PC-9 (cell line): ENCODE measurements around the gene C11orf65.

Experiments
- EZH2 ChIP-seq: fragments of 200-600 bp; sonication (generic); IDR thresholded peaks from 2 replicates; pipeline ENCODE4 v1.8.0; 2017; ENCODE audit warnings: antibody characterized with exemption, low read depth
- TF ChIP-seq, protein P1 (sequence below): fragments of 200-600 bp; sonication (generic); conservative IDR thresholded peaks from 2 replicates; pipeline ENCODE4 v1.6.1; 2017; ENCODE audit warnings: mixed run types, antibody characterized with exemption, mild to moderate bottlenecking, moderate library complexity

DNA sequence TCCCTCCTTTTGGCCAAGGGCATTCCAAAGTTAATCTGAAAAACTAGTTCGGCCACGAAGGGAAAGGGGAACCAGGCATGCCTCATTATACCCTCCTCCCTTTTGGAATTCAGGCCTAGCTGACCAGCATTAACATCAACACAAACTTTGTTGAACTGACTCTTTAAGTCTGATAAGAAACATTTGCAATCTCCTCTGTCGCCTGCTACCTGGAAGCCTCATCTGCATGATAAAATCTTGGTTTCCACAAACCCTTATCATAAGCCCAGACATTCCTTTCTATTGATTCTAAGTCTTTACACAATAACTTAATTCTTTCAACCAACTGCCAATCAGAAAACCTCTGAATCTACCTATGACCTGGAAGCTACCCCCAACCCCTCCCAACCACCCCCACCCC lies 19.5 kb upstream of the C11orf65 start:
- TF ChIP-seq, protein P1, sequence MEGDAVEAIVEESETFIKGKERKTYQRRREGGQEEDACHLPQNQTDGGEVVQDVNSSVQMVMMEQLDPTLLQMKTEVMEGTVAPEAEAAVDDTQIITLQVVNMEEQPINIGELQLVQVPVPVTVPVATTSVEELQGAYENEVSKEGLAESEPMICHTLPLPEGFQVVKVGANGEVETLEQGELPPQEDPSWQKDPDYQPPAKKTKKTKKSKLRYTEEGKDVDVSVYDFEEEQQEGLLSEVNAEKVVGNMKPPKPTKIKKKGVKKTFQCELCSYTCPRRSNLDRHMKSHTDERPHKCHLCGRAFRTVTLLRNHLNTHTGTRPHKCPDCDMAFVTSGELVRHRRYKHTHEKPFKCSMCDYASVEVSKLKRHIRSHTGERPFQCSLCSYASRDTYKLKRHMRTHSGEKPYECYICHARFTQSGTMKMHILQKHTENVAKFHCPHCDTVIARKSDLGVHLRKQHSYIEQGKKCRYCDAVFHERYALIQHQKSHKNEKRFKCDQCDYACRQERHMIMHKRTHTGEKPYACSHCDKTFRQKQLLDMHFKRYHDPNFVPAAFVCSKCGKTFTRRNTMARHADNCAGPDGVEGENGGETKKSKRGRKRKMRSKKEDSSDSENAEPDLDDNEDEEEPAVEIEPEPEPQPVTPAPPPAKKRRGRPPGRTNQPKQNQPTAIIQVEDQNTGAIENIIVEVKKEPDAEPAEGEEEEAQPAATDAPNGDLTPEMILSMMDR: no peak
- no peak for TF ChIP-seq EZH2
